ENCODE measurements around the gene PHF21B.

PHF21B gene

DNA sequence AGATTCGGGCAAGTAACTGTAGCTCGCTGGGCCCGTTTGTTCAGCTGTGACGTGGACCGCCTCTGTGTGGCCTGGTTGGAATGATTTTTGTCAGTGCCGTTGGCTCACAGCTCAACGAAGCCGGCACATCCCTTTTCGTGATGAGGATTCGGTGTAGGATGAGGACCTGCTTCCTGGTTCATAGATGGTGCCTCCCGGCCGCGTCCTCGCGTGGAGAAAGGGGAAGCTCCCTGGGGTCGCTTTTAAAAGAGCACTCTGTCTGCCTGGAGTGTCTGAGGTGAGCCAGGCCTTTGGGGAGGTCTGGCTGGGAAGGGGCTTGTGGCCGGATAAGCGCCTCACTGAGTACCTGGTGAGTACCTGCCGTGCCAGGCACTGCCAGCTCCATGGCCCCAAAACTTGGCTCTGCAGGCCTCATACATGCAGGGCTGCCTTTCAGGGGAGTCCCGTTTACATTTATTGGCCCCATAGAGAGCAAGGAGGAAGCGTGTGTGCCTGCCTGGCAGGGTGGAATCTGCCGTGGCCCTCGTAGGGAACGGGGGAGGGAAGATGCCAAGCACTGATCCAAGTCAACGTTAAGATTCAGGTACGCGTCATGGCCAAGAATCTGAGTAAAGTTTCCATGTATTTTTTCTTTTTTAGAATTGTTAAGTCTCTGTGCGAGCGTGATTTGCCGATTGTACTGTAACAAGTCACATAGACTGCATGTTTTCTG lies 169.0 kb downstream of the PHF21B start:
- DNase-seq (ENCODE audit: low read depth), result no peak

DNA sequence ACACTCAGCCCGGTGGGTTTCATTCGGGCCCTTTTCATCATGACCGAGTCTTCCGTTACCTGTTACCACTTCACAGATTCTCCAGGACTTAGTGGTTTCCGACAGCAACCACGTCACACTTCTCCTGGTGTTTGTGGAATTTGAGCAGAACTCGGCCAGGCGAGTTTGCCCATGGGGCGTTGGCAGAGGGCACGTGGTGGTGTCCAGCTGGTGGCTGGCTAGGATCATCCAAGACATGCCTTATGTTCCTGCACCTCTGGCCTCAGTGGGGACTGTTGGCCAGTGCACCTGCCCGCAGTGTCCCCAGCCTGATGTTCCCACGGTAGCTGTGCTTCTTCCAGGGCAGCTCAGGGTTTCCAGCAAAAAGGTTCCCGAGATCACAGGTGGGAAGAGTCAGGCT lies 170.1 kb downstream of the PHF21B start:
- DNase-seq (ENCODE audit: low read depth), result no peak

- DNase-seq (ENCODE audit: low read depth), result no peak
Measured at GRCh38 chr22:44839061-44839460, 170.7 kb downstream of the PHF21B start.

GRCh38 chr22:44838316-44839016 lies 171.3 kb downstream of the PHF21B start:
- DNase-seq (ENCODE audit: low read depth), result no peak

DNA sequence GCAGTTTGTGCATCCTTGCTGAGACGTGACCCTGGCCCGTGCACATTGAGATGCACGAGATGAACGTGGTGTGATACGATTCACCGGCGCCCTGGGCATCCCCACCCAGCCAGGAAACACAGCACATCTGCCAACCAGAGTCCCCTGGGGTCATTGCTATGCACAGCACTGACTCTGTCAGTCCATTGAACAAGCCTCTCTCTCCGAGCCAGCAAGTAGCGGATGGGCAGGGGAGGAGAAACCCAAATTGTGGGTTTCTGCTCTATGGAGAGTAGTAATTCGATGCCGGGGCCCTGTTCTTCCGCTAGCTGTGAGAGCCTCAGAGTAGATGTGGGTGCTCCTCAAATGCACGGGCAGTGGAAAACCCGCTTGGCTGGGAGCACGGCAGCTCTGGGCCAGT lies 172.3 kb downstream of the PHF21B start:
- DNase-seq (ENCODE audit: low read depth), result no peak

GRCh38 chr22:44834065-44834464 lies 175.7 kb downstream of the PHF21B start:
- no peak for DNase-seq (ENCODE audit: low read depth)

DNA sequence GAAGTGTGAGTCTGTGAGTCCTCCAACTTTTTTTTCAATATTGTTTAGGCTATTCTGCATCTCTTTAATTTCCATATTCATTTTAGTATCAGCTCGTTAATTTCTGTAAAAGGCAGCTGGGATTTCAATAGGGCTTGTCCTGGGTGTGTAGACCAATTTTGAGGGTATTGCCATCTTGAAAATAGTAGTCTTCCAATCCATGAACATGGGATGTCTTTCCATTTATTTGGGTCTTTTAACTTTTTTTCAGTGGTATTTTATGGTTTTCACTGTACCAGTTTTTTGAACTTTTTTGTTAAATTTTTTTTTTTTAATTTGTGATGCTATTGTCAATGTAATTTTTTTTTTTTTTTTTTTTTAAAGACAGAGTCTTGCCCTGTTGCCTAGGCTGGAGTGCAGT lies 177.9 kb downstream of the PHF21B start:
- DNase-seq (ENCODE audit: low read depth), result no peak

All from stimulated activated CD8-positive, alpha-beta memory T cell treated with anti-CD3 and anti-CD28 coated beads, Interleukin-4, amount 100 ng/mL, for 24 hours (primary cell).